ENCODE results near the gene HLA-DOB. TPM values are rescaled to one million over a fixed set of nuclear protein-coding genes. Genes with fewer than 3 reads are reported as not detected.

The HLA-DOB gene
- total RNA-seq, 6 experiments from 2014 or later, result 0.16 to 0.20 TPM; not detected in 4

- peak in 1 of 3 donors; percentile 33 for DNase-seq
- no peak for ATAC-seq
- H3K27me3 ChIP-seq, result no peaks in the 10 kb centered on the region
- H3K4me3 ChIP-seq, result peak overlapping the region; percentile 83 to 96 (median 85)
- H3K9me3 ChIP-seq, result no peaks in the 10 kb centered on the region
- H3K4me1 ChIP-seq, result peaks cover 0 to 26% (median 10%) of the 10 kb centered on the region in 4 donors
- WGBS (ENCODE audit: insufficient coverage, low coverage, low lambda C conversion rate, missing lambda C conversion rate), result 49% methylated on average over 5 of the region's 12 CpGs
- peaks cover 0 to 4% (median 0%) of the 10 kb centered on the region in 4 donors for H3K36me3 ChIP-seq
- TF ChIP-seq POLR2A (IDR thresholded peaks at IDR 0.05), result no peak
- TF ChIP-seq, protein P1, sequence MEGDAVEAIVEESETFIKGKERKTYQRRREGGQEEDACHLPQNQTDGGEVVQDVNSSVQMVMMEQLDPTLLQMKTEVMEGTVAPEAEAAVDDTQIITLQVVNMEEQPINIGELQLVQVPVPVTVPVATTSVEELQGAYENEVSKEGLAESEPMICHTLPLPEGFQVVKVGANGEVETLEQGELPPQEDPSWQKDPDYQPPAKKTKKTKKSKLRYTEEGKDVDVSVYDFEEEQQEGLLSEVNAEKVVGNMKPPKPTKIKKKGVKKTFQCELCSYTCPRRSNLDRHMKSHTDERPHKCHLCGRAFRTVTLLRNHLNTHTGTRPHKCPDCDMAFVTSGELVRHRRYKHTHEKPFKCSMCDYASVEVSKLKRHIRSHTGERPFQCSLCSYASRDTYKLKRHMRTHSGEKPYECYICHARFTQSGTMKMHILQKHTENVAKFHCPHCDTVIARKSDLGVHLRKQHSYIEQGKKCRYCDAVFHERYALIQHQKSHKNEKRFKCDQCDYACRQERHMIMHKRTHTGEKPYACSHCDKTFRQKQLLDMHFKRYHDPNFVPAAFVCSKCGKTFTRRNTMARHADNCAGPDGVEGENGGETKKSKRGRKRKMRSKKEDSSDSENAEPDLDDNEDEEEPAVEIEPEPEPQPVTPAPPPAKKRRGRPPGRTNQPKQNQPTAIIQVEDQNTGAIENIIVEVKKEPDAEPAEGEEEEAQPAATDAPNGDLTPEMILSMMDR (IDR thresholded peaks at IDR 0.05), result no peak
- H3K27ac ChIP-seq, result peak overlapping the region; percentile 83 to 88 (median 86)
- intact Hi-C loops (cut with DNase I), result no loop called here
These were observed 20.9 kb upstream of the HLA-DOB start for GRCh38 chr6:32837651-32838113.

GRCh38 chr6:32836873-32837272 lies 20.1 kb upstream of the HLA-DOB start:
- no peak for ATAC-seq
- H3K27ac ChIP-seq, result no peak overlapping the region
- 76% methylated on average over 2 of the region's 2 CpGs for WGBS (ENCODE audit: insufficient coverage, low coverage, low lambda C conversion rate, missing lambda C conversion rate)
- H3K4me3 ChIP-seq, result no peak overlapping the region
- no peak for DNase-seq
- intact Hi-C loops (cut with DNase I), result no loop called here
- no peaks in the 10 kb centered on the region for H3K36me3 ChIP-seq
- TF ChIP-seq, protein P1 (IDR thresholded peaks at IDR 0.05), result no peak
- no peak for TF ChIP-seq POLR2A (IDR thresholded peaks at IDR 0.05)
- H3K27me3 ChIP-seq, result no peaks in the 10 kb centered on the region
- H3K4me1 ChIP-seq, result peaks cover 0 to 18% (median 7%) of the 10 kb centered on the region in 4 donors
- no peaks in the 10 kb centered on the region for H3K9me3 ChIP-seq

GRCh38 chr6:32835167-32835893 lies 18.5 kb upstream of the HLA-DOB start:
- H3K36me3 ChIP-seq, result peaks cover 0 to 13% (median 0%) of the 10 kb centered on the region in 4 donors
- TF ChIP-seq, protein P1 (IDR thresholded peaks at IDR 0.05), result no peak
- no peak for TF ChIP-seq POLR2A (IDR thresholded peaks at IDR 0.05)

DNA sequence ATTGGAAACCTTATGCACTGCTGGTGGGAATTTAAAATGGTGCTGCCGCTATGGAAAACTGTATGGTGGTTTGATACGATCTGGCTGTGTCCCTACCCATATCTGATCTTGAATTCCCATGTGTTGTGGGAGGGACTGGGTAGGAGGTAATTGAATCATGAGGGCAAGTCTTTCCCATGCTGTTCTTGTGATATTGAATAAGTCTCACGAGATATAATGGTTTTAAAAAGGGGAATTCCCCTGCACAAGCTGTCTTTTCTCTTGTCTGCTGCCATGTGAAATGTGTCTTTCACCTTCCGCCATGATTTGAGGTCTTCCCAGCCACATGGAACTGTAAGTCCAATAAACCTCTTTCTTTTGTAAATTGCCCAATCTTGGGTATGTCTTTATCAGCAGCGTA lies 16.9 kb upstream of the HLA-DOB start:
- TF ChIP-seq POLR2A (IDR thresholded peaks at IDR 0.05), result no peak
- TF ChIP-seq, protein P1 (IDR thresholded peaks at IDR 0.05), result no peak
- Histone ChIP-seq H3K36me3 (peaks cover 0 to 22% (median 1%) of the 10 kb centered on the region in 4 donors), H3K4me1 (peaks cover 0 to 7% (median 2%) of the 10 kb centered on the region in 4 donors), H3K27ac (no peak overlapping the region), H3K4me3 (no peak overlapping the region), H3K27me3 (no peaks in the 10 kb centered on the region), H3K9me3 (no peaks in the 10 kb centered on the region)
- DNase-seq (no peak), ATAC-seq (no peak)
- intact Hi-C loops (cut with DNase I), result no loop called here
- WGBS (ENCODE audit: insufficient coverage, low coverage, low lambda C conversion rate, missing lambda C conversion rate), result 80% methylated on average over 4 of the region's 5 CpGs

More at GRCh38 chr6:32835167-32835893, 18.5 kb upstream of the HLA-DOB start:
- 94% methylated on average over 8 of the region's 16 CpGs for WGBS (ENCODE audit: insufficient coverage, low coverage, low lambda C conversion rate, missing lambda C conversion rate)
- Histone ChIP-seq H3K4me1 (peaks cover 0 to 7% (median 2%) of the 10 kb centered on the region in 4 donors), H3K4me3 (no peak overlapping the region), H3K27me3 (no peaks in the 10 kb centered on the region), H3K27ac (no peak overlapping the region), H3K9me3 (no peaks in the 10 kb centered on the region)
- DNase-seq, result no peak
- no peak for ATAC-seq
- intact Hi-C loops (cut with DNase I), result no loop called here
